Measurements from ENCODE around the gene PGRMC2.
"Not testable (repeated sequence)": the region's sequence is repeated elsewhere in the genome, so short reads cannot be mapped to it uniquely, and the experiment has no call there.

Gene PGRMC2

GRCh38 chr4:128265550-128265949 is 22.1 kb downstream of the PGRMC2 start:
- DNase-seq, result not testable (repeated sequence)

- DNase-seq, result not testable (repeated sequence)
These were observed 27.7 kb downstream of the PGRMC2 start for GRCh38 chr4:128259889-128260288.

- not testable (repeated sequence) for DNase-seq
These were observed 29.4 kb downstream of the PGRMC2 start for GRCh38 chr4:128258166-128258565.

- DNase-seq, result no peak
These were observed 31.1 kb downstream of the PGRMC2 start for GRCh38 chr4:128256539-128256938.

GRCh38 chr4:128255906-128256305 is 31.7 kb downstream of the PGRMC2 start:
- DNase-seq, result no peak

GRCh38 chr4:128249787-128250668 is 37.6 kb downstream of the PGRMC2 start:
- DNase-seq, result no peak

- DNase-seq, result no peak
These were observed 39.7 kb downstream of the PGRMC2 start for GRCh38 chr4:128247906-128248305.

- DNase-seq, result not testable (repeated sequence)
These were observed 42.2 kb downstream of the PGRMC2 start for GRCh38 chr4:128245391-128245790.

GRCh38 chr4:128244379-128244778 is 43.2 kb downstream of the PGRMC2 start:
- DNase-seq, result no peak

GRCh38 chr4:128242601-128243000 is 45.0 kb downstream of the PGRMC2 start:
- no peak for DNase-seq

GRCh38 chr4:128241981-128242380 is 45.6 kb downstream of the PGRMC2 start:
- DNase-seq, result no peak

- DNase-seq, result no peak
These were observed 46.1 kb downstream of the PGRMC2 start for GRCh38 chr4:128241425-128241913.

GRCh38 chr4:128241019-128241418 is 46.6 kb downstream of the PGRMC2 start:
- no peak for DNase-seq

- no peak for DNase-seq
These were observed 52.8 kb downstream of the PGRMC2 start for GRCh38 chr4:128234836-128235235.

GRCh38 chr4:128232719-128233118 is 54.9 kb downstream of the PGRMC2 start:
- DNase-seq, result no peak

- no peak for DNase-seq
These were observed 58.5 kb downstream of the PGRMC2 start for GRCh38 chr4:128228845-128229795.

- DNase-seq, result no peak
These were observed 59.5 kb downstream of the PGRMC2 start for GRCh38 chr4:128227991-128228571.

- DNase-seq, result no peak
These were observed 62.5 kb downstream of the PGRMC2 start for GRCh38 chr4:128225148-128225547.

GRCh38 chr4:128221586-128221985 is 66.0 kb downstream of the PGRMC2 start:
- DNase-seq, result no peak

GRCh38 chr4:128220286-128221235 is 67.1 kb downstream of the PGRMC2 start:
- no peak for DNase-seq
